HEK293 (cell line): Measurements from ENCODE around the gene DNMT1.

Experiments used
- KLF10 ChIP-seq: fragments of 450-650 bp; IDR thresholded peaks from 2 replicates; pipeline ENCODE4 v1.5.1; 2018; ENCODE audit warnings: missing biosample characterization, mild to moderate bottlenecking, missing genetic modification characterization
- PRDM1 ChIP-seq: fragments of 450-650 bp; formaldehyde crosslinking; IDR thresholded peaks from 2 replicates; pipeline ENCODE4; 2016; ENCODE audit warnings: missing biosample characterization, missing genetic modification characterization
- TRIM28 ChIP-seq: IDR thresholded peaks from 2 replicates; pipeline ENCODE4 v1.6.1; 2011; ENCODE audit warnings: low read length, control low read depth, borderline replicate concordance
- YY1 ChIP-seq: fragments of 450-650 bp; formaldehyde crosslinking; IDR thresholded peaks from 2 replicates; pipeline ENCODE4 v1.5.1; 2018; ENCODE audit warnings: missing biosample characterization, missing genetic modification characterization
- ZNF175 ChIP-seq: fragments of 450-650 bp; formaldehyde crosslinking; IDR thresholded peaks from 2 replicates; pipeline ENCODE4 v1.5.1; 2016; ENCODE audit warnings: missing biosample characterization, missing genetic modification characterization
- ZNF311 ChIP-seq: fragments of 450-650 bp; formaldehyde crosslinking; IDR thresholded peaks from 2 replicates; pipeline ENCODE4 v1.5.1; 2017; ENCODE audit warnings: missing biosample characterization, missing genetic modification characterization, borderline replicate concordance
- ZNF335 ChIP-seq: fragments of 450-650 bp; formaldehyde crosslinking; conservative IDR thresholded peaks from 2 replicates; pipeline ENCODE4 v1.5.1; 2016; ENCODE audit warnings: missing biosample characterization, missing genetic modification characterization
- ZNF558 ChIP-seq: fragments of 450-650 bp; formaldehyde crosslinking; IDR thresholded peaks from 2 replicates; pipeline ENCODE4 v1.5.1; 2016; ENCODE audit warnings: missing biosample characterization, missing genetic modification characterization
- ZNF664 ChIP-seq: fragments of 450-650 bp; formaldehyde crosslinking; IDR thresholded peaks from 2 replicates; pipeline ENCODE4 v1.5.1; 2016; ENCODE audit warnings: missing biosample characterization, missing genetic modification characterization
- ZNF776 ChIP-seq: fragments of 450-650 bp; formaldehyde crosslinking; IDR thresholded peaks from 2 replicates; pipeline ENCODE4 v1.5.0; 2017; ENCODE audit warnings: missing biosample characterization, missing genetic modification characterization, borderline replicate concordance
- TF ChIP-seq, protein P1 (sequence below): fragments of 450-650 bp; formaldehyde crosslinking; IDR thresholded peaks from 2 replicates; pipeline ENCODE4 v1.5.1; 2016; ENCODE audit warnings: missing biosample characterization, missing genetic modification characterization

DNA sequence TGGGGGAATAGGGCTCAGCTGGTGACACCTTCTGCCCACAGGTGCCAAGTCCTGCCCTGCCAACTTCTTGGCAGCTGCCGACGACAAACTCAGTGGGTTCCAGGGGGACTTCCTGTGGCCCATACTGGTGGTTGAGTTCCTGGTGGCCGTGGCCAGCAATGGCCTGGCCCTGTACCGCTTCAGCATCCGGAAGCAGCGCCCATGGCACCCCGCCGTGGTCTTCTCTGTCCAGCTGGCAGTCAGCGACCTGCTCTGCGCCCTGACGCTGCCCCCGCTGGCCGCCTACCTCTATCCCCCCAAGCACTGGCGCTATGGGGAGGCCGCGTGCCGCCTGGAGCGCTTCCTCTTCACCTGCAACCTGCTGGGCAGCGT is 81.2 kb downstream of the DNMT1 start:
- TF ChIP-seq, protein P1, sequence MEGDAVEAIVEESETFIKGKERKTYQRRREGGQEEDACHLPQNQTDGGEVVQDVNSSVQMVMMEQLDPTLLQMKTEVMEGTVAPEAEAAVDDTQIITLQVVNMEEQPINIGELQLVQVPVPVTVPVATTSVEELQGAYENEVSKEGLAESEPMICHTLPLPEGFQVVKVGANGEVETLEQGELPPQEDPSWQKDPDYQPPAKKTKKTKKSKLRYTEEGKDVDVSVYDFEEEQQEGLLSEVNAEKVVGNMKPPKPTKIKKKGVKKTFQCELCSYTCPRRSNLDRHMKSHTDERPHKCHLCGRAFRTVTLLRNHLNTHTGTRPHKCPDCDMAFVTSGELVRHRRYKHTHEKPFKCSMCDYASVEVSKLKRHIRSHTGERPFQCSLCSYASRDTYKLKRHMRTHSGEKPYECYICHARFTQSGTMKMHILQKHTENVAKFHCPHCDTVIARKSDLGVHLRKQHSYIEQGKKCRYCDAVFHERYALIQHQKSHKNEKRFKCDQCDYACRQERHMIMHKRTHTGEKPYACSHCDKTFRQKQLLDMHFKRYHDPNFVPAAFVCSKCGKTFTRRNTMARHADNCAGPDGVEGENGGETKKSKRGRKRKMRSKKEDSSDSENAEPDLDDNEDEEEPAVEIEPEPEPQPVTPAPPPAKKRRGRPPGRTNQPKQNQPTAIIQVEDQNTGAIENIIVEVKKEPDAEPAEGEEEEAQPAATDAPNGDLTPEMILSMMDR, result no peak
- TF ChIP-seq ZNF311 (tag by site-specific recombination), result no peak
- no peak for TF ChIP-seq KLF10 (tag by site-specific recombination)
- TF ChIP-seq TRIM28, result no peak
- TF ChIP-seq YY1, result no peak
- no peak for TF ChIP-seq ZNF776
- no peak for TF ChIP-seq ZNF175 (tag by site-specific recombination)
- no peak for TF ChIP-seq ZNF558 (tag by site-specific recombination)
- TF ChIP-seq ZNF335, result no peak
- no peak for TF ChIP-seq ZNF664 (tag by site-specific recombination)
- TF ChIP-seq PRDM1, result no peak
